Motor neuron (in vitro differentiated cells): ENCODE measurements around the gene MSI1. TPM values are rescaled to one million over a fixed set of nuclear protein-coding genes. Genes with fewer than 3 reads are reported as not detected.
"Not testable (repeated sequence)": the region's sequence is repeated elsewhere in the genome, so short reads cannot be mapped to it uniquely, and the experiment has no call there.

Experiments used
- ATAC-seq, 8 experiments: fragments of 200-7000 bp; cut with Tn5 transposase; replicated peaks in 6 of 8; 2 replicates each; pipeline ENCODE4 v1.8.0; 2021; ENCODE audit warnings: mild to moderate bottlenecking in 8 of 8, moderate library complexity in 8 of 8
- H3K27ac ChIP-seq, 2 donors: fragments of 250-450 bp; sonication (Bioruptor Pico); 2 replicates each; pipeline ENCODE4 v1.9.0; 2021; ENCODE audit warnings: antibody characterized with exemption in 2 of 2, mild to moderate bottlenecking in 2 of 2, moderate library complexity in 1 of 2
- H3K4me1 ChIP-seq, 2 donors: fragments of 250-450 bp; sonication (Bioruptor Pico); replicated peaks in 1 of 2; 2 replicates each; pipeline ENCODE4 v1.6.1; 2021; ENCODE audit warnings: antibody characterized with exemption in 2 of 2, mild to moderate bottlenecking in 2 of 2, moderate library complexity in 1 of 2
- H3K4me3 ChIP-seq, 5 donors: fragments of 250-450 bp; sonication (Bioruptor Pico); 2 replicates each; pipeline ENCODE4 v1.9.0; 2021; ENCODE audit warnings: antibody characterized with exemption in 5 of 5, mild to moderate bottlenecking in 5 of 5, moderate library complexity in 4 of 5
- WGBS, 10 experiments: fragments of 450-650 bp; shearing (Covaris generic); methylation state at CpG; one replicate each; pipeline ENCODE4 v1.0.0; 2022; 5-methylcytosine and 5-hydroxymethylcytosine counted together
- in situ Hi-C, 9 experiments: fragments of 400-800 bp; cut with MboI; loops; one replicate each; pipeline ENCODE4 v1.15.0; 2021; ENCODE audit warnings: low sequenced_read_pairs in 9 of 9, low pct_unique_long_range_greater_than_20kb in 2 of 9; ENCODE audit not compliant: unreplicated experiment in 9 of 9
- total RNA-seq, 8 experiments: library from RNA; unstranded; fragments of 300-600 nt; gene quantifications; 2 replicates each; pipeline versions ENCODE4 v1.2.3 to v1.2.4, GENCODE V29; 2022

The MSI1 gene
- total RNA-seq, 8 experiments from 2014 or later = 0.10 to 81.7 (median 27.3) TPM

- in situ Hi-C loops = loop anchor here in 5 of 9 experiments (25.0 kb wide), 3 partner anchors 91 to 766 kb away; partner anchors contain the start of genes COX6A1 (in 3 of the 5), GATC (in 3 of the 5) and TRIAP1 (in 3 of the 5)
- peak in 1 of 8 experiments; percentile 17 for ATAC-seq
- Histone ChIP-seq H3K4me3 (no peak overlapping the region), H3K27ac (no peak overlapping the region), H3K4me1 (no peaks in the 10 kb centered on the region)
- WGBS, 10 experiments = 0% methylated on average over 1 of the region's 15 CpGs; no CpG with 5 or more reads in 9 of the 10 experiments
These were observed 22.9 kb downstream of the MSI1 start for GRCh38 chr12:120346031-120346430.

- ATAC-seq = no peak
- in situ Hi-C loops = loop anchor here in 5 of 9 experiments (25.0 kb wide), 3 partner anchors 94 to 769 kb away; partner anchors contain the start of genes COX6A1 (in 3 of the 5), GATC (in 3 of the 5) and TRIAP1 (in 3 of the 5)
- no peak overlapping the region for H3K4me3 ChIP-seq
- WGBS, 10 experiments = 89 to 100% (median 98%) methylated on average over 3 to 8 of the region's 8 CpGs; no CpG with 5 or more reads in 7 of the 10 experiments
- no peak overlapping the region for H3K27ac ChIP-seq
- no peaks in the 10 kb centered on the region for H3K4me1 ChIP-seq
These were observed 25.3 kb downstream of the MSI1 start for GRCh38 chr12:120343692-120344091.

GRCh38 chr12:120343039-120343537 is 25.9 kb downstream of the MSI1 start:
- in situ Hi-C loops = loop anchor here in 5 of 9 experiments (25.0 kb wide), 3 partner anchors 94 to 769 kb away; partner anchors contain the start of genes COX6A1 (in 3 of the 5), GATC (in 3 of the 5) and TRIAP1 (in 3 of the 5)
- no peaks in the 10 kb centered on the region for H3K4me1 ChIP-seq
- WGBS, 10 experiments = 33 to 100% (median 70%) methylated on average over 1 to 2 of the region's 10 CpGs; no CpG with 5 or more reads in 4 of the 10 experiments
- no peak overlapping the region for H3K4me3 ChIP-seq
- H3K27ac ChIP-seq = no peak overlapping the region
- peak in 1 of 8 experiments; percentile 34 for ATAC-seq

GRCh38 chr12:120342175-120343038 is 26.6 kb downstream of the MSI1 start:
- Histone ChIP-seq H3K4me1 (no peaks in the 10 kb centered on the region), H3K27ac (no peak overlapping the region), H3K4me3 (no peak overlapping the region)
- peak in 5 of 8 experiments; percentile 9 to 38 (median 15) for ATAC-seq
- 8 to 100% (median 67%) methylated on average over 1 to 2 of the region's 30 CpGs; no CpG with 5 or more reads in 6 of the 10 experiments for WGBS, 10 experiments
- in situ Hi-C loops = loop anchor here in 5 of 9 experiments (25.0 kb wide), 3 partner anchors 95 to 770 kb away; partner anchors contain the start of genes COX6A1 (in 3 of the 5), GATC (in 3 of the 5) and TRIAP1 (in 3 of the 5)

GRCh38 chr12:120339256-120339655 is 29.7 kb downstream of the MSI1 start:
- WGBS, 10 experiments = 0 to 100% (median 78%) methylated on average over 1 to 4 of the region's 4 CpGs; no CpG with 5 or more reads in 3 of the 10 experiments
- ATAC-seq = no peak
- H3K4me1 ChIP-seq = no peaks in the 10 kb centered on the region
- H3K4me3 ChIP-seq = no peak overlapping the region
- H3K27ac ChIP-seq = no peak overlapping the region
- in situ Hi-C loops = loop anchor here in 5 of 9 experiments (25.0 kb wide), 3 partner anchors 98 to 773 kb away; partner anchors contain the start of genes COX6A1 (in 3 of the 5), GATC (in 3 of the 5) and TRIAP1 (in 3 of the 5)

- WGBS, 10 experiments = 0 to 58% (median 26%) methylated on average over 1 to 2 of the region's 2 CpGs; no CpG with 5 or more reads in 4 of the 10 experiments
- in situ Hi-C loops = loop anchor here in 5 of 9 experiments (25.0 kb wide), 3 partner anchors 100 to 775 kb away; partner anchors contain the start of genes COX6A1 (in 3 of the 5), GATC (in 3 of the 5) and TRIAP1 (in 3 of the 5)
- Histone ChIP-seq H3K27ac (no peak overlapping the region), H3K4me3 (no peak overlapping the region), H3K4me1 (no peaks in the 10 kb centered on the region)
- no peak for ATAC-seq
These were observed 31.2 kb downstream of the MSI1 start for GRCh38 chr12:120337730-120338129.

GRCh38 chr12:120336392-120336791 is 32.6 kb downstream of the MSI1 start:
- ATAC-seq, H3K27ac ChIP-seq, H3K4me1 ChIP-seq, H3K4me3 ChIP-seq: not testable (repeated sequence)
- WGBS, 10 experiments = 20 to 100% (median 60%) methylated on average over 1 to 2 of the region's 2 CpGs; no CpG with 5 or more reads in 5 of the 10 experiments
- in situ Hi-C loops = loop anchor here in 5 of 9 experiments (25.0 kb wide), 3 partner anchors 101 to 776 kb away; partner anchors contain the start of genes COX6A1 (in 3 of the 5), GATC (in 3 of the 5) and TRIAP1 (in 3 of the 5)

DNA sequence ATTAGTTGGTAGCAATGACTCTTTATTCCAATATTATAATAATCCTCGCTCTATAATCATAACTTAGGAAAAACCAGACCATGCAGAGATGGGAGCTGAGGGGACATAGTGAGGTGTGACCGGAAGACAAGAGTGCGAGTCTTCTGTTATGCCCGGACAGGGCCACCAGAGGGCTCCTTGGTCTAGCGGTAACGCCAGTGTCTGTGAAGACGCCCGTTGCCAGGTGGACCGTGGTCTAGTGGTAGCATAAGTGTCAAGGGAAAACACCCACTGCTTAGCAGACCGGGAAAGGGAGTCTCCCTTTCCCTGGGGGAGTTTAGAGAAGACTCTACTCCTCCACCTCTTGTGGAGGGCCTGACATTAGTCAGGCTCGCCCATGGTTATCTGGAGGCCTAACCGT is 33.5 kb downstream of the MSI1 start:
- ATAC-seq = not testable (repeated sequence)
- in situ Hi-C loops = loop anchor here in 5 of 9 experiments (25.0 kb wide), 3 partner anchors 102 to 777 kb away; partner anchors contain the start of genes COX6A1 (in 3 of the 5), GATC (in 3 of the 5) and TRIAP1 (in 3 of the 5)
- 0 to 63% (median 8%) methylated on average over 1 to 6 of the region's 12 CpGs; no CpG with 5 or more reads in 3 of the 10 experiments for WGBS, 10 experiments

GRCh38 chr12:120332523-120332922 is 36.4 kb downstream of the MSI1 start:
- no peak overlapping the region for H3K4me3 ChIP-seq
- in situ Hi-C loops = loop anchor here in 5 of 9 experiments (25.0 kb wide), 3 partner anchors 105 to 780 kb away; partner anchors contain the start of genes COX6A1 (in 3 of the 5), GATC (in 3 of the 5) and TRIAP1 (in 3 of the 5)
- 8 to 88% (median 47%) methylated on average over 1 to 4 of the region's 7 CpGs; no CpG with 5 or more reads in 6 of the 10 experiments for WGBS, 10 experiments
- no peaks in the 10 kb centered on the region for H3K4me1 ChIP-seq
- H3K27ac ChIP-seq = no peak overlapping the region
- ATAC-seq = no peak

More for the DNA sequence above, 33.5 kb downstream of the MSI1 start:
- not testable (repeated sequence) for H3K4me3 ChIP-seq, H3K4me1 ChIP-seq, H3K27ac ChIP-seq

- in situ Hi-C loops = loop anchor here in 5 of 9 experiments (25.0 kb wide), 3 partner anchors 105 to 780 kb away; partner anchors contain the start of genes COX6A1 (in 3 of the 5), GATC (in 3 of the 5) and TRIAP1 (in 3 of the 5)
- no peak for ATAC-seq
- Histone ChIP-seq H3K4me3 (no peak overlapping the region), H3K4me1 (no peaks in the 10 kb centered on the region), H3K27ac (no peak overlapping the region)
- 39 to 83% (median 75%) methylated on average over 2 to 4 of the region's 5 CpGs; no CpG with 5 or more reads in 4 of the 10 experiments for WGBS, 10 experiments
These were observed 36.9 kb downstream of the MSI1 start for GRCh38 chr12:120332041-120332440.

GRCh38 chr12:120331390-120331789 is 37.6 kb downstream of the MSI1 start:
- WGBS, 10 experiments = 20 to 90% (median 50%) methylated on average over 1 to 3 of the region's 3 CpGs; no CpG with 5 or more reads in 5 of the 10 experiments
- in situ Hi-C loops = loop anchor here in 5 of 9 experiments (25.0 kb wide), 3 partner anchors 106 to 781 kb away; partner anchors contain the start of genes COX6A1 (in 3 of the 5), GATC (in 3 of the 5) and TRIAP1 (in 3 of the 5)

GRCh38 chr12:120328228-120328627 is 40.7 kb downstream of the MSI1 start:
- in situ Hi-C loops = loop anchor here in 6 of 9 experiments (10.0 to 25.0 kb wide), 4 partner anchors 107 to 784 kb away; partner anchors contain the start of genes COX6A1 (in 4 of the 6), GATC (in 3 of the 6) and TRIAP1 (in 3 of the 6)
- ATAC-seq = no peak
- WGBS, 10 experiments = 0 to 100% (median 85%) methylated on average over 1 to 3 of the region's 4 CpGs; no CpG with 5 or more reads in 2 of the 10 experiments

More at GRCh38 chr12:120331390-120331789, 37.6 kb downstream of the MSI1 start:
- Histone ChIP-seq H3K27ac (no peak overlapping the region), H3K4me3 (no peak overlapping the region), H3K4me1 (no peaks in the 10 kb centered on the region)
- no peak for ATAC-seq

More at GRCh38 chr12:120328228-120328627, 40.7 kb downstream of the MSI1 start:
- Histone ChIP-seq H3K27ac (no peak overlapping the region), H3K4me1 (no peaks in the 10 kb centered on the region), H3K4me3 (no peak overlapping the region)
